ENCODE measurements around the gene HACL1.

DNA sequence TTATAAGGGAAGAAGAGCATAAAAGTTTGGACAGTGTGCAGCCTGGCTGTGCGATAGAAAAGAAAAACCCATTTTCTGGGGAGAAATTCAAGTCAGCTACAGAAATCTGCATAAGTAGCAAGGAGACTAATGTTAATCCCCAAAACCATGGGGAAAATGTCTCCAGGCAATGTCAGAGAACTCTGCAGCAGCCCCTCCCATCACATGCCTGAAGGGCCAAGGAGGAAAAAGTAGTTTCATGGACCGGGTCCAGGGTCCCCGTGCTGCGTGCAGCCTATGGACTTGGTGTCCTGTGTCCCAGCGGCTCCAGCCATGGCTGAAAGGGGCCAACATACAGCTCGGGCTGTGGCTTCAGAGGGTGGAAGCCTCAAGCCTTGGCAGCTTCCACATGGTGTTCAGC lies 51.5 kb downstream of the HACL1 start:
- TF ChIP-seq, protein P1, sequence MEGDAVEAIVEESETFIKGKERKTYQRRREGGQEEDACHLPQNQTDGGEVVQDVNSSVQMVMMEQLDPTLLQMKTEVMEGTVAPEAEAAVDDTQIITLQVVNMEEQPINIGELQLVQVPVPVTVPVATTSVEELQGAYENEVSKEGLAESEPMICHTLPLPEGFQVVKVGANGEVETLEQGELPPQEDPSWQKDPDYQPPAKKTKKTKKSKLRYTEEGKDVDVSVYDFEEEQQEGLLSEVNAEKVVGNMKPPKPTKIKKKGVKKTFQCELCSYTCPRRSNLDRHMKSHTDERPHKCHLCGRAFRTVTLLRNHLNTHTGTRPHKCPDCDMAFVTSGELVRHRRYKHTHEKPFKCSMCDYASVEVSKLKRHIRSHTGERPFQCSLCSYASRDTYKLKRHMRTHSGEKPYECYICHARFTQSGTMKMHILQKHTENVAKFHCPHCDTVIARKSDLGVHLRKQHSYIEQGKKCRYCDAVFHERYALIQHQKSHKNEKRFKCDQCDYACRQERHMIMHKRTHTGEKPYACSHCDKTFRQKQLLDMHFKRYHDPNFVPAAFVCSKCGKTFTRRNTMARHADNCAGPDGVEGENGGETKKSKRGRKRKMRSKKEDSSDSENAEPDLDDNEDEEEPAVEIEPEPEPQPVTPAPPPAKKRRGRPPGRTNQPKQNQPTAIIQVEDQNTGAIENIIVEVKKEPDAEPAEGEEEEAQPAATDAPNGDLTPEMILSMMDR (conservative IDR thresholded peaks at IDR 0.05; ENCODE audit: low read depth, low read length) = no peak
- TF ChIP-seq EZH2 (IDR thresholded peaks at IDR 0.05; ENCODE audit: borderline replicate concordance, low read depth, low read length, poor library complexity, severe bottlenecking) = no peak
